HG02759 (cell line): ENCODE results near the gene TRAF2.
A peak's percentile ranks its signal among the peaks of the same experiment; 100 is the strongest.
"Not testable (repeated sequence)": the region's sequence is repeated elsewhere in the genome, so short reads cannot be mapped to it uniquely, and the experiment has no call there.

Experiments
- ATAC-seq: cut with Tn5 transposase; IDR thresholded peaks from one replicate; pipeline ENCODE4 v1.9.1; 2021; ENCODE audit warnings: mild to moderate bottlenecking, moderate library complexity; ENCODE audit not compliant: unreplicated experiment

TRAF2 gene, protein sequence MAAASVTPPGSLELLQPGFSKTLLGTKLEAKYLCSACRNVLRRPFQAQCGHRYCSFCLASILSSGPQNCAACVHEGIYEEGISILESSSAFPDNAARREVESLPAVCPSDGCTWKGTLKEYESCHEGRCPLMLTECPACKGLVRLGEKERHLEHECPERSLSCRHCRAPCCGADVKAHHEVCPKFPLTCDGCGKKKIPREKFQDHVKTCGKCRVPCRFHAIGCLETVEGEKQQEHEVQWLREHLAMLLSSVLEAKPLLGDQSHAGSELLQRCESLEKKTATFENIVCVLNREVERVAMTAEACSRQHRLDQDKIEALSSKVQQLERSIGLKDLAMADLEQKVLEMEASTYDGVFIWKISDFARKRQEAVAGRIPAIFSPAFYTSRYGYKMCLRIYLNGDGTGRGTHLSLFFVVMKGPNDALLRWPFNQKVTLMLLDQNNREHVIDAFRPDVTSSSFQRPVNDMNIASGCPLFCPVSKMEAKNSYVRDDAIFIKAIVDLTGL

DNA sequence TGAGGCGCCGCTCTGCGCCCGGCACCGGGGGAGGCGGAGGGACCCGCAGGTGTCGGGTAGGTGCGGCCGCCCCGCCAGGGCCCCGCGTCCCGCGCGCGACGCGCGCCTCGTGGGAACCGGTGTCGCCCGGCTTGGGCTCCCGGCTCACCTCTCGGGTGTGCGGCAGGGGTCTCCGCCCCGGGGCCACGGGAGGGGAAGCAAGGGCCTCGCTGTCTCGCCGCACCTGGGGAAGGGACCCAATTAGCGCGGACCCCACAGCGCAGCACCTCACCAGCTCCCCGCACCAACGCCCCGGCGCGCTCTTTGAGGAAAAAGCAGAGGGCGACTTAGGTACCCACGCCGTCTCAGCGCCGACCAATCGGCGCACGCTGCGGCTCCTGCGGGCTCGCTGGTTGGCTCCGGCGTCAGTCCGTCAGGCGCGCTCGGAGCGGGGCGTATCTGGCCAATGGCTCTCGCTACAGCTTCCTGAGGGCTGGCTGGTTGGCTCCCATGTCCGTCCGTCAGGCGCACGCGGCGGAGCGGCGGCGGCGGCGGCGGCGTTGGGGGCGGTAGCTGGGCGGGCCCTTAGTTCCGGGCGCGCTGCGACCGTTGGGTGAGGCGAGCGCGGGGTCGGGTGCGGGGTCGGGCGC lies at the start of gene TRAF2:
TSS of gene TRAF2 (plus strand) at position 567 of the 629 bp plus-strand sequence. CDS start 12,225 bp downstream, outside the sequence.
- ATAC-seq: peak; percentile 82

DNA sequence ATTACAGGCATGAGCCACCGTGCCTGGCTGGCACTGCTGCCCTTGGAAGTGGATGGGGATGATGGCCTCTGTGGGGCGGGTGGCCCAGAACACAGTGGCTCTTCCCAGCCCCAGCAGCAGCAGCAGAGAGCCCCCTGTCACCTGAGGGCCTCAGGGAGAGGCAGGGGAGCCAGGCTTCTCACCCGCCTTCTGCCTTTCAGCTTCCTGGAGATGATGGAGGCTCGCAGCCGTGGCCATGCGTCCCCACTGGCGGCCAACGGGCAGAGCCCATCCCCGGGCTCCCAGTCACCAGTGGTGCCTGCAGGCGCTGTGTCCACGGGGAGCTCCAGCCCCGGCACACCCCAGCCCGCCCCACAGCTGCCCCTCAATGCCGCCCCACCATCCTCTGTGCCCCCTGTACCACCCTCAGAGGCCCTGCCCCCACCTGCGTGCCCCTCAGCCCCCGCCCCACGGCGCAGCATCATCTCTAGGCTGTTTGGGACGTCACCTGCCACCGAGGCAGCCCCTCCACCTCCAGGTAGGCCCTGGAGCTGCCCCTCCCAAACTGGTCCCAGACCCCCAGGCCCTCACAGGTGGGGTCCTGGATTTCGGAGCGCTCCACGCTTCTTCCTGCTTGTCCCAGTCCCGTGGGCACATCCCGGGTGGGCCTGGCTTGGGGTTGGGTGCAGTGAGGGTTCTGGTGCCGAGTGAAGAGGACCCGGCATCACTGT lies 49.0 kb upstream of the TRAF2 start:
- no peak for ATAC-seq

DNA sequence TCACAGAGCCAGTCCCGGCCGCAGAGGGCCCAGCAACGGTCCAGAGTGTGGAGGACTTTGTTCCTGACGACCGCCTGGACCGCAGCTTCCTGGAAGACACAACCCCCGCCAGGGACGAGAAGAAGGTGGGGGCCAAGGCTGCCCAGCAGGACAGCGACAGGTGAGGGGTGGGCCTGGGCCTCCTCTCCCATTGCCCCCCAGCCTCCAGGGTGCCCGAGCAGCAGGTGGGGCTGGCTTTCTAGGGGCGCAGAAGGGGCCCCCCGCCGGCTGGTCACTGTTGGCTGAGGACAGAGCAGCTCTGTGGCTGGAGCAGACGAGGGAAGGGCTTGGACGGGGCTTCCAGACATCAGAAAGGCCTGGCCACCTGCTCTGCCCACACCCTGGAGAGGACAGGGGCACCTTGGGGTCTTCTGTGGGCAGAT lies 48.4 kb upstream of the TRAF2 start:
- ATAC-seq: not testable (repeated sequence)

DNA sequence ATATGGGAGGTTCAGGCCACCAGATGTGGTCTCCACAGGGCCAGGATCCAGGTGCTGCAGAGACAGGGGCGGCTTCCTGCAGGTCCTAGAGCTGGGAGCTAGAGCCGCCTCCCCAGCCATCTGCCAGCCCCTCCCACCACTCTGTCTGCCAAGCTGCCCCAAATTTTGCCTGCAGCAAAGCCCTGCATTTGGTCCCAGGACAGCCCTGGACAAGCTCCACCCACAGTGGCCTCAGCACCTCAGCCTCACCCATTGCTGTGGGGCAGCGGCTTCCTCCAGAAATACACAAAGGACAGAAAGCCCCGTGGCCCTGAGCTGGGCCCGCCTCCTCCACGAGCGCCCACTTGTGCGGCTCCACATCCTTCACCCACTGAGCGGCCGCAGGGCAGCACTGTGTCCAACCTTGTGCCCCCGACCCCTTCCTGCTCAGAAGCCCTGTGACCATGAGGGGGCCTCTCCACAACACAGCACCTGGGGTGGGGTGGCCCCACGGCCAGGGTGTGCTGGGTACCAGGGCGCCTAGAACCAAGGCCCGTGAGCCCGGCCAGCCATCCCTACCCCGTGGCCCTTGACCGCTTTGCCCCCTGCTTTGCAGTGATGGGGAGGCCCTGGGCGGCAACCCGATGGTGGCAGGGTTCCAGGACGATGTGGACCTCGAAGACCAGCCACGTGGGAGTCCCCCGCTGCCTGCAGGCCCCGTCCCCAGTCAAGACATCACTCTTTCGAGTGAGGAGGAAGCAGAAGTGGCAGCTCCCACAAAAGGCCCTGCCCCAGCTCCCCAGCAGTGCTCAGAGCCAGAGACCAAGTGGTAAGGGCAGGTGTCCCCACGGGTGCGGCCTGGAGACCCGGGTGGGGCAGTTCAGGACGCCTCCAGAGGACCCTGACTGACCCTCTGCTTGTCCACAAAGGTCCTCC lies 47.7 kb upstream of the TRAF2 start:
- ATAC-seq: no peak

DNA sequence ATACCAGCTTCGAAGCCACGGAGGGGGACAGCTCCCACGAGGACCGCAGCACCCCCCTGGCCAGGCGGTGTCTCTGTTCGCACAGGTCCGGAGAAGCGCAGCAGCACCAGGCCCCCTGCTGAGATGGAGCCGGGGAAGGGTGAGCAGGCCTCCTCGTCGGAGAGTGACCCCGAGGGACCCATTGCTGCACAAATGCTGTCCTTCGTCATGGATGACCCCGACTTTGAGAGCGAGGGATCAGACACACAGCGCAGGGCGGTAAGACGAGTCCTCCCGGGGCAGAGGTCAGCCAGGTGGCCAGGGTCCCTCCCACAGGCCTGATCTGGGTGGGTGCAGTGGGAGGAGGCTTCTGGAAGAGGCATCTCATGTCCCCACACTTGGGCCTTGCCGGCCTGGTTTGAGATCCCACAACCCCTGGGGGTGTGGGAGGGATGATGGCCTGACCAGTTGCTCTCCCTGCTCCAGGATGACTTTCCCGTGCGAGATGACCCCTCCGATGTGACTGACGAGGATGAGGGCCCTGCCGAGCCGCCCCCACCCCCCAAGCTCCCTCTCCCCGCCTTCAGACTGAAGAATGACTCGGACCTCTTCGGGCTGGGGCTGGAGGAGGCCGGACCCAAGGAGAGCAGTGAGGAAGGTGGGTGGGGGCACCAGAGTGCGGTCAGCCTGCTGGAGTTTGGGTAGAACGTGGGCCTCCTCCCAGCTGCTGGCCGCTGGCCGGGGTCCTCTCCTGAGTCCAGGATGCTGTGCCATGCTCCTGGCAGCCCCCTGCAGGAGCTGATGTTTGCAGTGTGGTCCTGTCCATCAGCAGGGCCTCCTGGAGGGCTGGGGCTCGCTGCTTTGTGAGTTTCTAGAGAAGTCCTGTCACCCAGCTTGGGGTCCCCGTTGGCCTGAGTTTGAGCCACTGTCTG lies 46.8 kb upstream of the TRAF2 start:
- no peak for ATAC-seq

DNA sequence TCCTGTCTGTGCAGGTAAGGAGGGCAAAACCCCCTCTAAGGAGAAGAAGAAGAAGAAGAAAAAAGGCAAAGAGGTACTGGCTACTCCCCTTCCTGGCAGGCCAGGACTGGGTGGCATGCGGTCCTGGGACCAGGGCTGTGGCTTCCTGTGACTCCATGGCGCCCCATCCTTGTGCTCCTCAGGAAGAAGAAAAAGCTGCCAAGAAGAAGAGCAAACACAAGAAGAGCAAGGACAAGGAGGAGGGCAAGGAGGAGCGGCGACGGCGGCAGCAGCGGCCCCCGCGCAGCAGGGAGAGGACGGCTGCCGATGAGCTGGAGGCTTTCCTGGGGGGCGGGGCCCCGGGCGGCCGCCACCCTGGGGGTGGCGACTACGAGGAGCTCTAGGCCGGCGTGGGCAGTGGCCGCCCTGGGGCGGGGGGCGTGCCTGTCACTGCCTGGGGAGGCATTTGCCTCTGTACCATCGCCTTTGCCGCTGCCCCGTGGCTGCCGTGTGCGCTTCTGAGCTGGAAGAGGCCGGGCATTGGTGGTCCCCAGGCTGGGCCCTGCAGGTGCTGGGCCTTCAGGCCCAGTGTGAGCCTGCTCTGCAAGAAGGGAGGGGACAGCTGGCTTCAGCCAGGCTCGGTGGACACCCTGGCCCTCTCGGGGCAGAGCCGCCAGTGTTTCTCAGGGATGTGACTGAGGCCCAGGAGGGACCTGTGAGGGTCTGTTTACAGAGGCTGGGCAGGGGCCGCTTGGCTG lies 46.0 kb upstream of the TRAF2 start:
- ATAC-seq: no peak

DNA sequence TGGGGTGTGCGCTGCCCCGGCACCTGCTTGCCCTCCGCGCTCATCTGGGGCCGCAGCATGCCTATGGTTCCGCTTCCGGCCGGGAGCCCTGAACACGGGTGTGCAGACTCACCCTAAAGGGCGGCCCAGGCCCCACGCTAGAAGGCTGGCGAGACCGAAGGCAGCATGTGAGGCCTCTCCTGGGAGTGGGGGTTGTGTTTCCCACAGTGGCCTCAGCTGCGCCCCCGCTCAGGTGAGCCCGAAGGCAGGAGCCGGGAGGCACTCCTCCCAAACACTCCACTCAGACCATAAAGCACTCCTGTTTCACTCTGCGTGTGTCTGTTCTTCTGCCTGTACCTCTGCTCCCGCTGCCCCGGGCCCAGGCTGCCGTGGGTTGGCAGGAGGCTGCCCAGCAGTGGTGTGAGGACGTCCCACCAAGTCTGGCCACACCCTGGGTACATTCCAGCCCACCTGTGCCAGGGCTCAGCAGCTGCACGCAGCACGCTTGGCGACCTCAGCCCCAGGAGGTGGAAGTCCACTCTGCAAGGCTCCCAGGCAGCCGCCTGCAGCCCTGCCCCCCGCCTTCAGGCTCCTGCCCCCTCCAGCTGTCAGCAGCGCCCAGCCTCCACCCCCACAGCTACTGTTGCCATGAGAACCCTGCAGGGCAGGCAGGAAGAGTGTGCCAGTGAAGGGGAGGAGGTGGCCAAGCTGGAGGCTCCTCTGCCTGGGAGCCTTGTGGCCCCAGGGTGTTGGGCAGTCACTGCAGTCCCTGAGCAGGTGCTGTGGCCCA lies 45.3 kb upstream of the TRAF2 start:
- ATAC-seq: no peak

DNA sequence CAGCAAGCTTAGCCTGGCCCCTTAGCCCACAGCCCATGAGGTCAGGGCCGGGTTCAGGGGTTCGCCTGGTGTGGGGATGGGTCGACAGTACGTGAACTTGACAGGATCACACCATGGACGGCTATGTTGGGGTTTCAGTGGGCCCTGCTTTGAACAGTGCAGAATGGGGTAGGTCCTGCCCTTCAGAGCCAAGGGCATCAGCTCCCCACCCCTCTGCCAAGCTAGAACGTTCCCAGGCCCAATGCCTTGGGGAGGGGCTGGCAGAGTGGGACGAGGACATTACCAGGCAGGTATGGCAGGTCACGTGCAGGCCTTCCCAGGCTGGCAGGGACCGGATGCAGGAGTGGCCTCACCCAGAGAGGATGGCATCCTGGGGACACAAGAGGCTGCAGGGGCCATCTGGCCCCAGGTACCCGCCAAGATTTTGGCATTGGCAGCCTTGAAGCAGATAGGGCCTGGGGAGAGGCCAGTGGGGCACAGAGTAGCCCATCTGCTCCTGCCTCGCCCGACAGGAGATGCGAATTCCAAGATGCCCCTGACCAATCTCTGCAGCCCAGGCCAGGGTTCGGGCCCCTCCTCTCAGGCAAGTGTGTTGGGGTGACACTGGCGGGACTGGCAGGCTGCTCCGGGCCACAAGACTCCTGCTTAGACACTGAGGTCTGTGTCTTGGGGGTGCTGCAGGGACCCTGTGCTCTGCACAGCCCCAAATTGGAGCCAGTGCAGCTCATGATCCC lies 44.5 kb upstream of the TRAF2 start:
- not testable (repeated sequence) for ATAC-seq

DNA sequence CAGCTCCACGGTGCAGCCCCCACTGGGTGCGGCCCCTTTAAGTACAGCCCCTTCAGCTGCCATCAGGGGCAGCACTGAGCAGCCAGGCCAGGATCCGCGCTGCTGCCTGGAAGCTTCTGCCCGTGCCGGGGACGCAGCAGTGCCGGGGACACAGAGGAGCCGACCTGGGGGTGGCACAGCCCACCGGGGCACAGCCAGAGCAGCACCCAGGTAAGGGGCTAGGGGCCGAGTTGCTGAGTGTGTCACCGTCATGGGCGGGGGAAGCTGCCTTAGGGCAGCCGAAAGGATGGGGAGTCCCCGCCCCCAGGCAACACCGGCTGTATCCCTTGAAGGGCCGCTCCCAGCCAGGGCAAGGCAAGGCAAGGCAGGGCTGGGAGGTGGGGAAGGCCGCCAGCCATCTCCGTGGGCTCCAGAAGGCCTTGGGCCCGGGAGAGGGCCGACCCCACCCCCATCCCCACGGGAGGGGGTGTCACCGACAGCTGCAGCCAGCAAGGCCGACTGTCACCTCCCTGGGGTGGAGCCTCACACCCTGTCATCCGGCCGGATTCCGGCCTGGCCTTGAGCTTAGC lies 43.9 kb upstream of the TRAF2 start, which contains the start of gene AJM1:
TSS of gene AJM1 (plus strand) at position 99 of the 569 bp plus-strand sequence. CDS start 1,937 bp downstream, outside the sequence.
- peak; percentile 67 for ATAC-seq

DNA sequence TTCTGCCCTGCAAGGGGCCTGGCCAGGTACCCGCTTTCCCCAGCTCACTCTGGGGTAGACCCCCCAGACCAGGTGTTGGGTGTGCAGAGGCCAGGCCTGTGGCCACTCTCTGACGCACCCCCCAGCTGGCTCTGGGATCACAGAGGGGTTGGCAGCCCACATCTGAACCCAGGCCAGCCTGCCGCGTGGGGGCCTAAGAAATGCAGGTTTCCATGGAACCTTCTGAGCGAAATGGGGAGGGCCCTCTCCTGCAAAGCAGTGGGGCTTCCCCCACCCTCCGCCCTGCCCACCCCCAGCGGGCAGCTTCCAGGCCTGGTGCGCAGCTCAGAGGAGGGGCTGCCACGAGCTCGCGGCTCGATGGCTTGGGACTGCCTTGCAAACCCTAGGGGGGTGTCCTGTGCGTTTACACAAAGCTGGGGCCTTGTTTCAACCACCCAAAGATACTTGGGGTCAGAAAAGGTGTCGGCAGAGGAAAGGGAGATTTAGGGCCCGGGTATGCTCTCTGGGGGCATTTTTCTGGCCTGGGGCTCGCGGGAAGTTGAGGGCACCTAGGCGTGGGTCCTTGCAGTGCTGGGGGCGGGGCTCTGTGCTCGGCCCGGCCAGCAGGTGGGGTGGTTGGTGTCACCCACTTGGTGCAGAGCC lies 43.0 kb upstream of the TRAF2 start:
- ATAC-seq: not testable (repeated sequence)

DNA sequence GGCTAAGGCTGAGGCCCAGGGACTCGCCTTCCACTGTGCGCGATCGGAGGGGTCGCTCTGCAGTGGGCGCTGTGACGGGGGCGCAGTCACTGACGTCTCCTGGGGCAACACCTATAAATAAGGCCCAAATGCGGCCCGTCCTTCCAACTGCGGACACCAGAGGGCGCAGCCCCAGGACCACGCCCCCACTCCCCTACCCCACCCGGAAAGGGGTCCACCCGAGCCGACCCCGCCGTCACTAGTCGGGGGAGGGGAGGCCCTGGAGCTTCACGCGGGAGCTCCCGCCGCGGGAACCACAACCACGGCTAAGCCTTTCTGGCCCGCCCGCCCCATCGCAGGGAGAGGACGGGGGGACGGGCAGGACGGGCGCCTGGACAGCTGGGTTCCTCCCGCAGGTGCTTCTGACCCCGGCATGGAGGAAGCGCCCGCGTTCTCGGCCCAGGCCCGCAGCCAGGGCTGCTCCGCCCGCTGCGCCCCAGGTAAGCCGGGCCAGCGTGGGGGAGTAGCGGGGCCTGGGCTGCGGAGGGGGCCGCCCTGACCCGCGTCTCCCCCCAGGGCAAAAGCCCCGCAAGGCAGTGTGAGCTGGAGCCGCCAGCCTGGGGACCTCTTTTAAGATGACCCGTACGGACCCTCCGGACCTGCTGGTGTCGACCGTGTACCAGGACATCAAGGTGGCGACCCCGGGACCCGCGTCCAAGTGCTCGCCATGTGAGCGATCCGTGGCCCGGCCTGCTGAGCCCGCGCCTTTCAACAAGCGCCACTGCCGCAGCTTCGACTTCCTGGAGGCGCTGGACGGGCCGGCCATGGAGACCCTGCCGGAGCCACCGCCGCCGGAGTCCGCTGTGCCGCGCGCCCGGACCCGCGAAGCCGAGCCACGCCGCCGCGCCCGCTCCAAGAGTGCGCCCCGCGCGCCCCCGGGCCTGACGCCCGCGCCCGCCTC lies 42.2 kb upstream of the TRAF2 start:
- ATAC-seq: not testable (repeated sequence)

DNA sequence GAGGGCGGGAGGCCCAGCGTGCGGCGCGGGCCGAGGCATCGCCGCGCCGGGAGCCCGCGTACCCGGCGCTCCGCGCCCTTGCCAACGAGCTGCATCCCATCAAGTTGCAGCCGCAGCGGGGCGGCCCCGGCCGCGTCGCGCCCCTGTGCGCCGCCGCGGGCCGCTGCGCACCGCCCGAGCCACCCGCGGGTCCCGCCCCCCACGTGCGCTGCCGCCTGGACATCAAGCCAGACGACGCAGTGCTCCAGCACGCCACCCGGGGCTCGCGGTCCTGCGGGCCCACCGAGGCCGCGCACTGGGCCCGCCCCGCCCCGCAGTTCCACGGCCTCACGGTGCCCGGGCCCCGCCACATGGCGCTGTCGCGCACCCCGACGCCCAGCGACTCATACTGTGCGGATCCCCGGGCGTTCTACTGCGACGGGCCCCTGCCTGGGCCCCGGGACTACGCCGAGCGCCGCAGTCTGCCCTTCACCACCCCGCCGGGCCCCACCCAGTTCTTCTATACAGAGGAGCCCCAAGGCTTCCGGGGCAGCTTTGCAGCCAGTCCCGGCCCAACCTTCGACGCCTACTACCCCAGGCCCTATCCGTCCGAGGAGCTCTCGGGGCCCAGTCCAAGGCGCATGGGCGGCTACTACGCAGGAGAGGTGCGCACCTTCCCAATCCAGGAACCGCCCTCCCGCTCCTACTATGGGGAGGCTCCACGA lies 41.4 kb upstream of the TRAF2 start:
- ATAC-seq: no peak

DNA sequence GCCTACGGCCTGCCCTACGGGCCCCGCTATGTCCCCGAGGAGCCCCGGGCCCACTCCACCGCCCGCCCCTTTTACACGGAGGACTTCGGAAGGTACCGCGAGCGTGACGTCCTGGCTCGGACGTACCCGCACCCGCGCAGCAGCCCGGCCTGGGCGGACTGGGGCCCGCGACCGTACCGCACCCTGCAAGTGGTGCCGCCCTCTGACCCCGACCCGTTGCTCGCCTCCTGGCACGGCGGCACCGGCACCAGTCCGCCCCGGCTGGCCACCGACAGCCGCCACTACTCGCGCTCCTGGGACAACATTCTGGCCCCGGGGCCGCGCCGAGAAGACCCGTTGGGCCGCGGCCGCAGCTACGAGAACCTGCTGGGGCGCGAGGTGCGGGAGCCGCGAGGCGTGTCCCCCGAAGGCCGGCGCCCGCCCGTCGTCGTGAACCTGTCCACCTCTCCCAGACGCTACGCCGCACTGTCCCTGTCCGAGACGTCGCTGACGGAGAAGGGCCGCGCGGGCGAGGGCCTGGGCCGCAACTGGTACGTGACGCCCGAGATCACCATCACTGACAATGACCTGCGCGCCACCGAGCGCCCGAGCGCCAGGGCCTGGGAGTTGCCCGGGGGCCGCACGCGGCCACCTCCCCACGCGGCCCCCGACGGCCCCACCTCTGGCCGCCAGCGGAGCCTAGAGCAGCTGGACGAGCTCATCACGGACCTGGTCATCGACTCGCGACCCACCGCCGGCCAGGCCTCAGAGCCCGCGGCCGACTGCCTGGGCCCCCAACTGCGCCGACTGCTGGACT lies 40.7 kb upstream of the TRAF2 start:
- no peak for ATAC-seq
